ENCODE results near the gene NTM. TPM values are rescaled to one million over a fixed set of nuclear protein-coding genes. Genes with fewer than 3 reads are reported as not detected.

Gene NTM
- polyA plus RNA-seq, 1 donor (not counting 4 experiments of a cell fraction or from before 2014, with no cell fraction given), result 47.9 TPM

DNA sequence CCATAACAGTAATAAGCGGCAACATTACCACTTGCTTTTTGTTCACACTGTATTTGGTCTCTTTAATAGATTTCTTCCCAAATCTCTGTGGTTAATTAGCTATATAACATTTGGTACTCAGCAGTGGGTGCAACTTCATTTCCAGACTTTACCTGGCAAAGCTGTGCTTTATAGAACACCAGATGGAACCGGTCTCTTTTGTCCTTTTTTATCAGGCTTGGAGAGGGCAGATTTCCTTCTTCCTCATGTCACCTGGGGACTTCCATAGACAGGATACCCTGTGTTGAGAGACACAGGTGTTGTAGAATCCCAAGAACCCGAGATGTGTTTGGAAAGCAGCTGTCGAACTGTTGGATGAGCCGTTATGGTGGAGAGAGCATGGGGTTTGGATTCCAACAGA is 393.7 kb downstream of the NTM start:
- Histone ChIP-seq H3K9ac (ENCODE audit: control insufficient read depth, extremely low read depth, insufficient read depth, low read length) (no peak overlapping the region), H3K9me1 (ENCODE audit: control insufficient read depth, extremely low read depth, insufficient read depth, low read length) (no peaks in the 10 kb centered on the region), H3K27ac (ENCODE audit: control insufficient read depth, insufficient read depth, low read length) (no peak overlapping the region), H3K4me1 (ENCODE audit: control insufficient read depth, extremely low read depth, insufficient read depth, low read length) (no peaks in the 10 kb centered on the region), H3K27me3 (ENCODE audit: control insufficient read depth, extremely low read depth, insufficient read depth, low read length) (no peaks in the 10 kb centered on the region), H3K4me2 (ENCODE audit: control insufficient read depth, extremely low read depth, insufficient read depth, low read depth, low read length) (no peak overlapping the region), H2AFZ (ENCODE audit: control insufficient read depth, low read length) (no peak overlapping the region), H3K4me3 (ENCODE audit: control insufficient read depth in 2 of 3, extremely low read depth in 1 of 3, insufficient read depth in 2 of 3, low read depth in 1 of 3, low read length in 3 of 3) (no peak overlapping the region), H3K9me3 (ENCODE audit: control insufficient read depth, low read depth, low read length) (no peaks in the 10 kb centered on the region), H3K79me2 (ENCODE audit: control insufficient read depth, insufficient read depth, low read length) (no peaks in the 10 kb centered on the region), H3K36me3 (ENCODE audit: control insufficient read depth in 2 of 2, extremely low read depth in 1 of 2, insufficient read depth in 2 of 2, low read length in 2 of 2) (no peaks in the 10 kb centered on the region), H4K20me1 (ENCODE audit: control insufficient read depth, extremely low read depth, insufficient read depth, low read length) (no peaks in the 10 kb centered on the region)
- dilution Hi-C loops (cut with MboI; ENCODE audit: extremely low pct_ligation_motif_present, low sequenced_read_pairs), result no loop called here
- FAIRE-seq (no peak), DNase-seq (ENCODE audit: low read depth, low spot score) (no peak)
- no peak for TF ChIP-seq EZH2 (IDR thresholded peaks at IDR 0.05; ENCODE audit: low read length)
- TF ChIP-seq CTCF (optimal IDR thresholded peaks at IDR 0.05 in 1 of 3, IDR thresholded peaks at IDR 0.05 in 1 of 3, conservative IDR thresholded peaks at IDR 0.05 in 1 of 3; ENCODE audit: extremely low read depth in 1 of 3, insufficient read depth in 2 of 3, low read length in 3 of 3), result no peak

DNA sequence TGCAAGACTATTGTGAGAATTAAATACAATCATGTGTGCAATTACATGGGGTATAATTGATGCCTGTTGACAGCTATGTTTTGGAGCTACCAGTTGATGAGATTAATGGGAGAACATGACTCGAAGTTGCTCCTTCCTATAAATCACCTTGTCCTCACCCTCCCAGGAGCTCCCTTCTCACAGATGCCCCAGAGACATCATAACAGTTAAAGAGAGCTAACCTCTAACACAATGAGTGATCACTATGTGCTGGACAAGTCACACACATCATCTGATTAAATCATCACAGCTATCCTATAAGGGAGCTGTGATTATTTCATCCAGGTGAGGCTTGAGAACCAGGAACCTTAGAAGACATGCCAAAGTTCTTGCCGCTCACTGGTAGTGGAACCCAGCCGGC is 394.2 kb downstream of the NTM start:
- Histone ChIP-seq H3K27me3 (ENCODE audit: control insufficient read depth, extremely low read depth, insufficient read depth, low read length) (no peaks in the 10 kb centered on the region), H3K4me2 (ENCODE audit: control insufficient read depth, extremely low read depth, insufficient read depth, low read depth, low read length) (no peak overlapping the region), H3K27ac (ENCODE audit: control insufficient read depth, insufficient read depth, low read length) (no peak overlapping the region), H3K9ac (ENCODE audit: control insufficient read depth, extremely low read depth, insufficient read depth, low read length) (no peak overlapping the region), H3K79me2 (ENCODE audit: control insufficient read depth, insufficient read depth, low read length) (no peaks in the 10 kb centered on the region), H3K4me1 (ENCODE audit: control insufficient read depth, extremely low read depth, insufficient read depth, low read length) (no peaks in the 10 kb centered on the region), H4K20me1 (ENCODE audit: control insufficient read depth, extremely low read depth, insufficient read depth, low read length) (no peaks in the 10 kb centered on the region), H3K4me3 (ENCODE audit: control insufficient read depth in 2 of 3, extremely low read depth in 1 of 3, insufficient read depth in 2 of 3, low read depth in 1 of 3, low read length in 3 of 3) (no peak overlapping the region), H3K9me1 (ENCODE audit: control insufficient read depth, extremely low read depth, insufficient read depth, low read length) (no peaks in the 10 kb centered on the region), H3K9me3 (ENCODE audit: control insufficient read depth, low read depth, low read length) (no peaks in the 10 kb centered on the region), H2AFZ (ENCODE audit: control insufficient read depth, low read length) (no peak overlapping the region), H3K36me3 (ENCODE audit: control insufficient read depth in 2 of 2, extremely low read depth in 1 of 2, insufficient read depth in 2 of 2, low read length in 2 of 2) (no peaks in the 10 kb centered on the region)
- DNase-seq (ENCODE audit: low read depth, low spot score) (no peak), FAIRE-seq (no peak)
- dilution Hi-C loops (cut with MboI; ENCODE audit: extremely low pct_ligation_motif_present, low sequenced_read_pairs), result no loop called here
- no peak for TF ChIP-seq EZH2 (IDR thresholded peaks at IDR 0.05; ENCODE audit: low read length)
- no peak for TF ChIP-seq CTCF (optimal IDR thresholded peaks at IDR 0.05 in 1 of 3, IDR thresholded peaks at IDR 0.05 in 1 of 3, conservative IDR thresholded peaks at IDR 0.05 in 1 of 3; ENCODE audit: extremely low read depth in 1 of 3, insufficient read depth in 2 of 3, low read length in 3 of 3)
